SH-SY5Y (cell line): ENCODE results near the gene MAGI2.

Experiments
- GATA2 ChIP-seq: IDR thresholded peaks from 2 replicates; pipeline ENCODE4 v1.6.1; 2011; ENCODE audit warnings: mild to moderate bottlenecking, low read depth, low read length
- GATA3 ChIP-seq: IDR thresholded peaks from 2 replicates; pipeline ENCODE4 v1.6.1; 2011; ENCODE audit warnings: low read depth, mild to moderate bottlenecking, low read length, moderate library complexity

- TF ChIP-seq GATA2 (no peak), GATA3 (no peak)
These were observed 171.3 kb downstream of the MAGI2 start for GRCh38 chr7:79282070-79282694.
